Measurements from ENCODE around the gene ADAP1. TPM values are rescaled to one million over a fixed set of nuclear protein-coding genes. Genes with fewer than 3 reads are reported as not detected.

ADAP1 gene
- total and polyA plus RNA-seq, 12 donors = 2.3 to 14.9 (median 9.7) TPM

GRCh38 chr7:992709-993607 is 38.5 kb upstream of the ADAP1 start:
- H3K9me3 ChIP-seq = no peaks in the 10 kb centered on the region
- H3K36me3 ChIP-seq = peaks cover 0 to 24% (median 0%) of the 10 kb centered on the region in 9 donors
- H3K4me3 ChIP-seq = no peak overlapping the region
- peaks cover 0 to 30% (median 17%) of the 10 kb centered on the region in 9 donors for H3K4me1 ChIP-seq
- TF ChIP-seq, protein P1, sequence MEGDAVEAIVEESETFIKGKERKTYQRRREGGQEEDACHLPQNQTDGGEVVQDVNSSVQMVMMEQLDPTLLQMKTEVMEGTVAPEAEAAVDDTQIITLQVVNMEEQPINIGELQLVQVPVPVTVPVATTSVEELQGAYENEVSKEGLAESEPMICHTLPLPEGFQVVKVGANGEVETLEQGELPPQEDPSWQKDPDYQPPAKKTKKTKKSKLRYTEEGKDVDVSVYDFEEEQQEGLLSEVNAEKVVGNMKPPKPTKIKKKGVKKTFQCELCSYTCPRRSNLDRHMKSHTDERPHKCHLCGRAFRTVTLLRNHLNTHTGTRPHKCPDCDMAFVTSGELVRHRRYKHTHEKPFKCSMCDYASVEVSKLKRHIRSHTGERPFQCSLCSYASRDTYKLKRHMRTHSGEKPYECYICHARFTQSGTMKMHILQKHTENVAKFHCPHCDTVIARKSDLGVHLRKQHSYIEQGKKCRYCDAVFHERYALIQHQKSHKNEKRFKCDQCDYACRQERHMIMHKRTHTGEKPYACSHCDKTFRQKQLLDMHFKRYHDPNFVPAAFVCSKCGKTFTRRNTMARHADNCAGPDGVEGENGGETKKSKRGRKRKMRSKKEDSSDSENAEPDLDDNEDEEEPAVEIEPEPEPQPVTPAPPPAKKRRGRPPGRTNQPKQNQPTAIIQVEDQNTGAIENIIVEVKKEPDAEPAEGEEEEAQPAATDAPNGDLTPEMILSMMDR (IDR thresholded peaks at IDR 0.05) = peak in 8 of 9 donors; percentile 99 to 100 (median 99)
- ATAC-seq (peak; percentile 92 to 98 (median 96)), DNase-seq (peak; percentile 97 to 99)
- peaks cover 0 to 14% (median 11%) of the 10 kb centered on the region in 7 donors for H3K27me3 ChIP-seq
- intact Hi-C loops (cut with DNase I) = loop anchor here (1.0 to 10.0 kb wide), 7 partner anchors 72 to 182 kb away; partner anchors contain the start of gene ZFAND2A (in 1 of the 10)
- H3K27ac ChIP-seq = no peak overlapping the region
- 22% methylated on average over 34 of the region's 34 CpGs for WGBS, 2 donors

- 71 to 80% methylated on average over 34 of the region's 34 CpGs for WGBS, 2 donors
- no peak overlapping the region for H3K27ac ChIP-seq
- H3K4me3 ChIP-seq = no peak overlapping the region
- peaks cover 0 to 14% (median 0%) of the 10 kb centered on the region in 9 donors for H3K36me3 ChIP-seq
- TF ChIP-seq, protein P1 (IDR thresholded peaks at IDR 0.05) = no peak
- no peak for ATAC-seq
- no peak for DNase-seq
- intact Hi-C loops (cut with DNase I) = loop anchor here in 9 of 10 donors (2.0 to 10.0 kb wide), 6 partner anchors 73 to 183 kb away; partner anchors contain the start of gene ZFAND2A (in 1 of the 9)
- H3K27me3 ChIP-seq = peaks cover 6 to 24% (median 21%) of the 10 kb centered on the region in 7 donors
- H3K4me1 ChIP-seq = peaks cover 0 to 30% (median 17%) of the 10 kb centered on the region in 9 donors
- no peaks in the 10 kb centered on the region for H3K9me3 ChIP-seq
These were observed 37.5 kb upstream of the ADAP1 start for GRCh38 chr7:991729-992656.

- intact Hi-C loops (cut with DNase I) = loop anchor here in 8 of 10 donors (5.0 to 10.0 kb wide), 5 partner anchors 144 to 184 kb away; partner anchors contain the start of gene ZFAND2A (in 1 of the 8)
- WGBS, 2 donors = 48 to 56% methylated on average over 35 of the region's 35 CpGs
- TF ChIP-seq, protein P1 (IDR thresholded peaks at IDR 0.05) = no peak
- Histone ChIP-seq H3K4me1 (peaks cover 0 to 31% (median 17%) of the 10 kb centered on the region in 9 donors), H3K4me3 (no peak overlapping the region), H3K36me3 (peaks cover 0 to 6% (median 0%) of the 10 kb centered on the region in 9 donors), H3K27ac (no peak overlapping the region), H3K27me3 (peaks cover 11 to 32% (median 29%) of the 10 kb centered on the region in 7 donors), H3K9me3 (no peaks in the 10 kb centered on the region)
- ATAC-seq = no peak
- DNase-seq = no peak
These were observed 36.7 kb upstream of the ADAP1 start for GRCh38 chr7:990933-991728.

All from heart right ventricle (tissue), 16 donors.